GM06990 (cell line): ENCODE results near the gene TSEN15.

Experiments used
- DNase-seq: peaks from one replicate; pipeline ENCODE4 v3.0.0-alpha.2; 2011; ENCODE audit not compliant: insufficient read length; ENCODE audit errors: extremely low read depth
- H3K27me3 ChIP-seq: replicated peaks from 2 replicates; pipeline ENCODE4 v1.6.0; 2011; ENCODE audit warnings: low read length; ENCODE audit not compliant: control insufficient read depth, insufficient read depth
- H3K36me3 ChIP-seq: 2 replicates; pipeline ENCODE4 v1.5.1; 2011; ENCODE audit warnings: low read length; ENCODE audit not compliant: control insufficient read depth, insufficient read depth
- H3K4me3 ChIP-seq: replicated peaks from 2 replicates; pipeline ENCODE4 v1.5.1; 2011; ENCODE audit warnings: low read depth, mild to moderate bottlenecking, control low read depth, low read length
- TF ChIP-seq, protein P1 (sequence below): IDR thresholded peaks from 2 replicates; pipeline ENCODE4 v1.5.1; 2011; ENCODE audit warnings: low read length, control low read depth, mild to moderate bottlenecking, inconsistent platforms; ENCODE audit not compliant: insufficient read depth, poor library complexity, severe bottlenecking

TSEN15 gene

DNA sequence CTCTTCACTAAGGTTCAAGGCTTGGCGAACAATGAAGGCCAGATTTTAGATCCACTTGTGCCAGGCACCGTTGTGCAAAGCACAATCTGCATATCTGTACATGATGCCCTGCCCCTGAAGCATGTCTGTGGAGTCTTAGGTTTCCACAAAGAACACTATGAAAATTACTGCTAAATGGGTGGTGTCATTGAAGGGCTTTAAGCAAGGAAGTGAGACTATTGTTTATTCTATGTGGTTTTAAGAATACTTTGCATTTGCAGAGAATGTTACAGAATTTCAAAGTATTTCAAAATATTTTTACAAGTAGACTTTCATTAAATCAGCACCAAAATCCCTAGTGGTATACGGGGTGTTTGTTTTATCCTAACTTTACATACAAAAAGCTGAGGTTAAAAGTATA, 8.8 kb downstream of the TSEN15 start:
- Histone ChIP-seq H3K36me3 (no peaks in the 10 kb centered on the region; the same call in 1 of the 2 replicates), H3K4me3 (no peak overlapping the region), H3K27me3 (no peaks in the 10 kb centered on the region)
- TF ChIP-seq, protein P1, sequence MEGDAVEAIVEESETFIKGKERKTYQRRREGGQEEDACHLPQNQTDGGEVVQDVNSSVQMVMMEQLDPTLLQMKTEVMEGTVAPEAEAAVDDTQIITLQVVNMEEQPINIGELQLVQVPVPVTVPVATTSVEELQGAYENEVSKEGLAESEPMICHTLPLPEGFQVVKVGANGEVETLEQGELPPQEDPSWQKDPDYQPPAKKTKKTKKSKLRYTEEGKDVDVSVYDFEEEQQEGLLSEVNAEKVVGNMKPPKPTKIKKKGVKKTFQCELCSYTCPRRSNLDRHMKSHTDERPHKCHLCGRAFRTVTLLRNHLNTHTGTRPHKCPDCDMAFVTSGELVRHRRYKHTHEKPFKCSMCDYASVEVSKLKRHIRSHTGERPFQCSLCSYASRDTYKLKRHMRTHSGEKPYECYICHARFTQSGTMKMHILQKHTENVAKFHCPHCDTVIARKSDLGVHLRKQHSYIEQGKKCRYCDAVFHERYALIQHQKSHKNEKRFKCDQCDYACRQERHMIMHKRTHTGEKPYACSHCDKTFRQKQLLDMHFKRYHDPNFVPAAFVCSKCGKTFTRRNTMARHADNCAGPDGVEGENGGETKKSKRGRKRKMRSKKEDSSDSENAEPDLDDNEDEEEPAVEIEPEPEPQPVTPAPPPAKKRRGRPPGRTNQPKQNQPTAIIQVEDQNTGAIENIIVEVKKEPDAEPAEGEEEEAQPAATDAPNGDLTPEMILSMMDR: no peak
- DNase-seq: no peak

DNA sequence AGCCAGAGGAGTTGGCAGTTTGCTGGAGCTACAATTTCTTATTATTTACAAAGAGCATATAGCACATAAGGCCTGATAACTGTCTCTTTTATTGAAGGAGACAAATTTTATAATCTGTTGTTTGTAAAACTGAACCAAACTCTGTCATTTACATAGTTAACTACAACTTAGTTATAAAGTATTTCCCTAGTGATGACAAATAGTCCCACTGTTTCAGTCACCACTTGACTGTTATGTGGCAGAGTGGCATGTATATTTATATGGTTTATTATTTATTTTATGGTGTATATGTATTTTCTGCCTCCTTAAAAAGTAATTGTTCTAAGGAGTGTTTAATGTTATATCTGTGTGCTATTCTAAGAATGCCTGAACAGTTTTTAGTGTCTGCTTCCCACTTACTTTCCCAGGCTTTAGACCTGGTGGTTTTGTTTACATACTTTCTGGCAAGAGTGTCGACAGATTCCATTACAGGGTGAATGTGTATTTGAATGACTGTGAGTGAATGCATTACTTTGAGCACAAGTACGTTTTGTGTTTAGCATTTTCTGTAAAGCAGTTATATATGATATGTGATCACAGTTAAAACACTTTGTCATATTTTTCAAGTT, 10.0 kb downstream of the TSEN15 start:
- Histone ChIP-seq H3K36me3 (no peaks in the 10 kb centered on the region; the same call in 1 of the 2 replicates), H3K27me3 (no peaks in the 10 kb centered on the region), H3K4me3 (no peak overlapping the region)
- no peak for DNase-seq
- TF ChIP-seq, protein P1: no peak

GRCh38 chr1:184062640-184063286, 11.2 kb downstream of the TSEN15 start:
- TF ChIP-seq, protein P1: no peak
- Histone ChIP-seq H3K36me3 (no peaks in the 10 kb centered on the region), H3K27me3 (no peaks in the 10 kb centered on the region), H3K4me3 (no peak overlapping the region)
- no peak for DNase-seq

DNA sequence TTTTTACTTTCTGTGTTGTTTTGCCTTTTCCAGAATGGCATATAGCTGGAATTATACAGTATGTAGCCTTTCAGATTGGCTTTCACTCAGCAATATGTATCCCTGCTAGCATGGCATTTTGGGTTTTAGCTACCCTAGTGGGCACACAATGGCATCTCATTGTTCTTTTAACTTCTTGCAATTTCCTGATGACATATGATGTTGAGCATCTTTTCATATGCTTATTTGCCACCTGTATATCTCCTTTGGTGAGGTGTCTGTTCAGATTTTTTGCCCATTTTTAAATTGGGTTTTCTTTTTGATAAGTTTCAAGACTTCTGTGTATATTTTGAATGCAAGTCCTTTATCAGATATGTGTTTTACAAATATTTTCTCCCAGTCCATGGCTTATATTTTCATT, 14.0 kb downstream of the TSEN15 start:
- TF ChIP-seq, protein P1: no peak
- DNase-seq: no peak

DNA sequence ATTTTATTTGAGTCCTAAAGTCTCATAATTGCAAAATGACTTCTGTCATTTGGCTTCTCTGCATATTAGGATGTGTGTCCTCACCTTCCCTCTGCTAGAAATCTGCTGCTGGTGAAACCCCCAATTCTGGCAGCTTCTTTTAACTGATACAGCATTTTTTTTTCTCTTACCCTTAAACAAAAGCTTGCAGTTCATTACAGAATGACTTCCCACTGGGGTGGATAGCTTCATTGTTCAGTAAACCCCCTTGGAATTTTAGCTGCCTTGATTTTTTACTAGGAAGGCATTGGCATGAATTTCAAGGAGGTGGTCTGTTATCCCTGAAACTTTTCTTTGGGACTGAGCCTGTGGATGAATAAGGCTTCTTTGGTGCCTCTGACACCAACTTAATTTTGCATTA, 16.8 kb downstream of the TSEN15 start:
- no peaks in the 10 kb centered on the region for H3K36me3 ChIP-seq
- no peaks in the 10 kb centered on the region for H3K27me3 ChIP-seq
- no peak overlapping the region for H3K4me3 ChIP-seq
- no peak for DNase-seq
- TF ChIP-seq, protein P1: no peak

More for the DNA sequence above, 14.0 kb downstream of the TSEN15 start:
- Histone ChIP-seq H3K36me3 (no peaks in the 10 kb centered on the region), H3K27me3 (no peaks in the 10 kb centered on the region), H3K4me3 (no peak overlapping the region)
